SKM-1 (cell line): ENCODE results near the gene NEK4.
"Not testable (repeated sequence)": the region's sequence is repeated elsewhere in the genome, so short reads cannot be mapped to it uniquely, and the experiment has no call there.

Source experiments
- DNase-seq: peaks from one replicate; lab custom pipeline; 2025; ENCODE audit not compliant: unreplicated experiment; lab: John Stamatoyannopoulos, UW

The NEK4 gene

GRCh38 chr3:52678265-52679198 lies 92.2 kb downstream of the NEK4 start:
- DNase-seq = no peak

DNA sequence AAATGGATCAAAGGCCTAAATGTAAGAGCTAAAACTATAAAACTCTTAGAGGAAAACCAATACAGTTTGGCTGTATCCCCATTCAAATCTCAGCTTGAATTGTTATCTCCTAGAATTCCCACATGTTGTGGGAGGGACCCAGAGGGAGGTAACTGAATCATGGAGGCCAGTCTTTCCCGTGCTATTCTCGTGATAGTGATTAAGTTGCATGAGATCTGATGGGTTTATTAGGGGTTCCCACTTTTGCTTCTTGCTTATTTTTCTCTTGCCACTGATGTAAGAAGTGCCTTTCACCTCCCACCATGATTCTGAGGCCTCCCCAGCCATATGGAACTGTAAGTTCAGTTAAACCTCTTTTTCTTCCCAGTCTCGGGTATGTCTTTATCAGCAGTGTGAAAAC lies 94.5 kb downstream of the NEK4 start:
- DNase-seq = not testable (repeated sequence)

DNA sequence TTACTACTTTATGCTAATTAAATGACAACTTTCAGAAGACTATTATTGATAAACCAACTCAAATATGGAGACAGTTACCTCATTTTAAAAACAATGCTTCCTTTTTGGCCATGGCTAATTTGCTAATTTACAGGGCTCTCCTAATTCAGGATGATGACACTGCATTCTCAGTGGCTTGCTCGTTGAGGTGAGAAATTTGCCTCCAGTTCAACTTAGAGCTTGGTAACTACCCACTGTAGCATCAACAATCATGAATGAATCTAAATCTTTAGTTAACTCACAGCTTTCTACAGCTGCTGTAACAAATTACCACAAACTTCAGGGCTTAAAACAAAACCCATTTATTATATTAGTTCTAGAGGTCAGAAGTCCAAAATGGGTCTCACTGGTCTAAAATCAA lies 99.1 kb downstream of the NEK4 start:
- DNase-seq = no peak

DNA sequence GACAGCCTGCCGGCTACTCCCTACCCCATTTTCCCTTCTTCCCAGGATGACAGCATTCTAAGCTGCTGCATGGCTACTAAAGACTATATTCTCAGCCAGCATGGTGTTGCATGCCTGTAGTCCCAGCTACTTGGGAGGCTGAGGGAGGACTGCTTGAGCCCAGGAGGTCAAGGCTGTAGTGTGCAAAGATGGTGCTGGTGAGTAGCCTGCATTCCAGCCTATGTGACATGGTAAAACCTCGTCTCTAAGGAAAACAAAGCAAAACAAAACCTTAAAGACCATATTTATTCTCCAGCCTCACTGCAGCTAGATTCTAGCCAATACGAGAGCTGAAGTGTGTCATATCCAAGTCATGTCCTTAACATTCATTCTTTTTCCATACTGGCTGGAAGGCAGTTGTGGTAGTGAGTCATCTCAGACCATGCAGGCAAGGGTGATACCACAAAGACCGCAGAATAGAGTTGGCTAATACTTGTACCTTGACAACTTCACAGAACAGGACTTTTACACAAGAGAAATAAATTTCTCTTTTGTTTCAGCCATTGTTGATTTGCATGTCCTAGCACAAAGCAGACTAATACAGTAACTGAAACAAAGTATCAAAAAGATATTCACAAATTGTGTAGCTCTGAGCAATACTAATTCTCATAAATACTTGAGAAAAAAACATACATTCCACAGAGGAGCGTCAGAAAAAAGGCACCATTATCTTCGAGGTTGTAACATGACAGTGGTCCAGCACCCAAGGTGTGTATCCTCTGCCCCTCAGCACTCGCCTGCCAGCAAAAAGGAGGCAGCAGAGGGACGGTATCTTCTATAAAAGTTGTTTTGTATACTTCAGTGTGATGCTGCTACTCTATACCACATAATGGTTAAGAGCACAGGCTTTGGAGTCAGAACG lies 99.9 kb downstream of the NEK4 start:
- peak; percentile 85 for DNase-seq

DNA sequence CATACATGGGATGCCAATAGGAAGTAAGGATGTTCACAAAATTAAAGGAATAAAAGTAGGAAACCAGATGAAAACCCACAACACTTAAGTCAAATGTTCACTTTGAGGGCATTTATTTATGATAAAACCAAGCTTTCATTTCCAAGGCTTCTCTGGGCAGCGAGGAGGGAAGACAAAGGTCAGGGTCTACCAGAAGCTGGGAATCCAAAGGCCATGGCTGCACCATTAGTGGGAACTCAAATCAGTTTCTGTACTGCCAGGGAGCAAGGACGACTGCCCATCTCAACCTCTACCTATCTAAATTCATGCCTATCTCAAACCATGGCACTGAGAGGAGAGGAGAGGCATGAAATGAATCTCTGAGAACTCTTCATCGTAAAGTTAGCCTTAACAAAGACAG lies 107.6 kb downstream of the NEK4 start:
- no peak for DNase-seq

DNA sequence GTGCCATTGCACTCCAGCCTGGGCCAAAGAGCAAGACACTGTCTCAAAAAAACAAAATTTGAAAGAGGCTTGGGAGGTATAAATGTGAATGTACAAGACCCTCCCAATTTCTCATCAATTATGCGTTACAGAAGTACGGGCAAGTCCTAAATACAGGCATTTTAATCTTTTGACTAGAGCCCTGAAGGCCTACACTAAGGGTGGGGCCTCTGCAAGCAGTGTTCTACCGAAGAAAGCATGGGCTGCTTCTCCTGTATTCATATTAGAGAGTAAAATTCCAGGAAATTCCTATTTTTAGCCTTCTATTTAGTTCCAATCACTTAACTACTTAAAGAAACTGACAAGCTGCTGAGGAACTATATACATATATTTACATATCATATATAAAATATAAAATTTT lies 110.7 kb downstream of the NEK4 start:
- no peak for DNase-seq
